IMR-90 (cell line): ENCODE data around the gene HSD17B11. TPM values are rescaled to one million over a fixed set of nuclear protein-coding genes. Genes with fewer than 3 reads are reported as not detected.
A peak's percentile ranks its signal among the peaks of the same experiment; 100 is the strongest.

Experiments used
- ATAC-seq: fragments of 200-7000 bp; cut with Tn5 transposase; 2 replicates; pipeline ENCODE4 v1.9.1; 2020; ENCODE audit warnings: low read depth, mild to moderate bottlenecking, moderate library complexity
- BruUV-seq: library from RNA; stranded (reverse); fragments of 400-500 nt; replicated peaks from 2 replicates; lab custom pipeline; 2021; lab: Mats Ljungman, UMichigan
- CTCF ChIA-PET: fragments of 300-600 bp; formaldehyde crosslinking; extraction: SDS; loops from one replicate; lab custom pipeline; 2021; ENCODE audit warnings: antibody characterized with exemption; lab: Yijun Ruan, JAX
- POLR2A ChIA-PET: fragments of 300-600 bp; sonication (Branson Sonifier 250); formaldehyde crosslinking; loops from one replicate; lab custom pipeline; 2022; ENCODE audit warnings: antibody characterized with exemption; ENCODE audit not compliant: unreplicated experiment; lab: Charles Lee
- DNase-seq: peaks from one replicate; pipeline ENCODE4 v3.0.0; 2013
- H2AFZ ChIP-seq: replicated peaks from 2 replicates; pipeline ENCODE3; 2013; ENCODE audit warnings: low read length, mild to moderate bottlenecking; ENCODE audit not compliant: poor library complexity
- H2AK5ac ChIP-seq: 2 replicates; pipeline ENCODE4 v1.6.1; 2013; ENCODE audit warnings: low read depth, low read length, inconsistent platforms
- H2AK9ac ChIP-seq: replicated peaks from 2 replicates; pipeline ENCODE3; 2013; ENCODE audit warnings: mild to moderate bottlenecking, low read depth, low read length, moderate library complexity; ENCODE audit not compliant: poor library complexity
- H2BK120ac ChIP-seq: 2 replicates; pipeline ENCODE4 v1.6.1; 2013; ENCODE audit warnings: low read depth, low read length, inconsistent platforms
- H2BK15ac ChIP-seq: 3 replicates; pipeline ENCODE4 v1.6.1; 2013; ENCODE audit warnings: low read depth, low read length, inconsistent platforms
- H2BK20ac ChIP-seq: 2 replicates; pipeline ENCODE4 v1.6.1; 2013; ENCODE audit warnings: low read depth, mild to moderate bottlenecking, inconsistent platforms, low read length, moderate library complexity
- H2BK5ac ChIP-seq: 2 replicates; pipeline ENCODE4 v1.6.1; 2013; ENCODE audit warnings: mild to moderate bottlenecking, low read depth, low read length, inconsistent platforms; ENCODE audit not compliant: poor library complexity, severe bottlenecking
- H3K14ac ChIP-seq: replicated peaks from 2 replicates; pipeline ENCODE4 v1.6.1; 2013; ENCODE audit warnings: low read depth, low read length, inconsistent platforms
- H3K18ac ChIP-seq: 2 replicates; pipeline ENCODE4 v1.6.1; 2013; ENCODE audit warnings: low read depth, low read length, control low read depth
- H3K23ac ChIP-seq: 2 replicates; pipeline ENCODE4 v1.6.1; 2013; ENCODE audit warnings: low read depth, low read length, inconsistent platforms
- H3K27ac ChIP-seq: 2 replicates; pipeline ENCODE4 v1.5.1; 2013; ENCODE audit warnings: mild to moderate bottlenecking, control low read depth, low read length; ENCODE audit not compliant: insufficient read depth
- H3K27me3 ChIP-seq: 2 replicates; pipeline ENCODE4 v1.6.1; 2013; ENCODE audit warnings: low read length; ENCODE audit not compliant: control insufficient read depth, insufficient read depth
- H3K36me3 ChIP-seq: 2 replicates; pipeline ENCODE4 v1.6.1; 2013; ENCODE audit warnings: low read length, mixed read lengths; ENCODE audit not compliant: control insufficient read depth, insufficient read depth
- H3K4ac ChIP-seq: 2 replicates; pipeline ENCODE4 v1.6.1; 2013; ENCODE audit warnings: low read depth, low read length, inconsistent platforms
- H3K4me1 ChIP-seq: 2 replicates; pipeline ENCODE4 v1.6.1; 2013; ENCODE audit warnings: low read length, mixed read lengths; ENCODE audit not compliant: control insufficient read depth, insufficient read depth
- H3K4me2 ChIP-seq: 2 replicates; pipeline ENCODE4 v1.6.1; 2013; ENCODE audit warnings: low read depth, mild to moderate bottlenecking, control low read depth, low read length, moderate library complexity
- H3K4me3 ChIP-seq: 2 replicates; pipeline ENCODE4 v1.5.1; 2013; ENCODE audit warnings: low read depth, mild to moderate bottlenecking, control low read depth, low read length, moderate library complexity; ENCODE audit not compliant: insufficient read depth
- H3K56ac ChIP-seq: 2 replicates; pipeline ENCODE4 v1.6.1; 2013; ENCODE audit warnings: low read length, inconsistent platforms; ENCODE audit not compliant: insufficient read depth; ENCODE audit errors: extremely low read depth
- H3K79me1 ChIP-seq, 2 experiments: 2 replicates each; pipeline ENCODE4 v1.6.1; 2013; ENCODE audit warnings: low read length in 2 of 2, inconsistent platforms in 1 of 2, low read depth in 1 of 2
- H3K9ac ChIP-seq: 2 replicates; pipeline ENCODE4 v1.6.1; 2013; ENCODE audit warnings: low read depth, low read length, control low read depth
- H3K9me1 ChIP-seq: 2 replicates; pipeline ENCODE4 v1.6.1; 2013; ENCODE audit warnings: low read length, inconsistent platforms; ENCODE audit not compliant: insufficient read depth
- H3K9me3 ChIP-seq: 2 replicates; pipeline ENCODE4 v1.6.1; 2013; ENCODE audit warnings: low read length; ENCODE audit not compliant: control insufficient read depth, insufficient read depth
- H4K20me1 ChIP-seq: 2 replicates; pipeline ENCODE4 v1.6.1; 2013; ENCODE audit warnings: low read length, inconsistent platforms; ENCODE audit not compliant: insufficient read depth
- H4K5ac ChIP-seq: 2 replicates; pipeline ENCODE4 v1.6.1; 2013; ENCODE audit warnings: mild to moderate bottlenecking, low read depth, low read length, control low read depth
- H4K8ac ChIP-seq, 2 experiments: 2 replicates each; pipeline ENCODE4 v1.6.1; 2013; ENCODE audit warnings: low read depth in 2 of 2, low read length in 2 of 2, control low read depth in 1 of 2, inconsistent platforms in 1 of 2
- H4K91ac ChIP-seq: 2 replicates; pipeline ENCODE4 v1.6.1; 2013; ENCODE audit warnings: low read depth, low read length, inconsistent platforms; ENCODE audit not compliant: insufficient read depth
- BHLHE40 ChIP-seq: fragments of 150-350 bp; IDR thresholded peaks from 2 replicates; pipeline ENCODE4 v1.6.1; 2016; ENCODE audit warnings: mild to moderate bottlenecking, low read depth, low read length
- CEBPB ChIP-seq: IDR thresholded peaks from 2 replicates; pipeline ENCODE4 v1.6.1; 2012; ENCODE audit warnings: low read depth, low read length, improper control_type of control experiment
- CHD1 ChIP-seq: IDR thresholded peaks from 2 replicates; pipeline ENCODE4 v1.6.1; 2012; ENCODE audit warnings: low read depth, low read length, improper control_type of control experiment
- MAZ ChIP-seq: IDR thresholded peaks from 2 replicates; pipeline ENCODE4 v1.6.1; 2012; ENCODE audit warnings: low read depth, mild to moderate bottlenecking, low read length, improper control_type of control experiment, moderate library complexity, borderline replicate concordance
- MXI1 ChIP-seq: IDR thresholded peaks from 2 replicates; pipeline ENCODE4 v1.6.1; 2012; ENCODE audit warnings: low read depth, mild to moderate bottlenecking, low read length, moderate library complexity, borderline replicate concordance
- NFE2L2 ChIP-seq: fragments of 150-350 bp; IDR thresholded peaks from 2 replicates; pipeline ENCODE4 v1.6.1; 2016; ENCODE audit warnings: low read depth, mild to moderate bottlenecking, low read length
- POLR2A ChIP-seq: IDR thresholded peaks from 2 replicates; pipeline ENCODE4 v1.6.1; 2012; ENCODE audit warnings: mild to moderate bottlenecking, low read depth, low read length
- RCOR1 ChIP-seq: IDR thresholded peaks from 2 replicates; pipeline ENCODE4 v1.6.1; 2012; ENCODE audit warnings: mild to moderate bottlenecking, low read length, improper control_type of control experiment; ENCODE audit not compliant: insufficient replicate concordance
- RFX5 ChIP-seq: IDR thresholded peaks from 2 replicates; pipeline ENCODE4 v1.8.0; 2012; ENCODE audit warnings: low read depth, mild to moderate bottlenecking, low read length, moderate library complexity
- SMC3 ChIP-seq: fragments of 150-350 bp; IDR thresholded peaks from 2 replicates; pipeline ENCODE4 v1.6.1; 2016; ENCODE audit warnings: low read depth, mild to moderate bottlenecking, antibody characterized with exemption, low read length, moderate library complexity
- WGBS, 2 experiments: methylation state at CpG; one replicate each; pipeline versions ENCODE4 v1.1.5 to v1.1.7; 2013; ENCODE audit warnings: missing lambda C conversion rate in 2 of 2; ENCODE audit not compliant: insufficient read length in 1 of 2; ENCODE audit errors: extremely low coverage in 2 of 2; 5-methylcytosine and 5-hydroxymethylcytosine counted together
- dilution Hi-C: fragments of 300-500 bp; cut with HindIII; formaldehyde crosslinking; loops from one replicate; pipeline ENCODE4 v1.14.3; 2018; ENCODE audit warnings: low sequenced_read_pairs; ENCODE audit not compliant: unreplicated experiment
- in situ Hi-C: fragments of 300-500 bp; cut with MboI; formaldehyde crosslinking; loops from 3 replicates; pipeline ENCODE4 v1.14.3; 2019; ENCODE audit warnings: low sequenced_read_pairs, inconsistent platforms, mixed read lengths
- intact Hi-C: fragments of 100-400 bp; cut with micrococcal nuclease; formaldehyde crosslinking; loops from 2 replicates; pipeline ENCODE4 v1.10.0; 2022
- polyA plus RNA-seq, 3 experiments: library from polyadenylated mRNA; depleted of rRNA; stranded (reverse); fragments of >200 nt; gene quantifications; 2 replicates each; pipeline ENCODE4 v1.2.3, GENCODE V29; 2012; ENCODE audit warnings: low replicate concordance in 1 of 3
- total RNA-seq: library from RNA; depleted of rRNA; stranded (reverse); fragments of >200 nt; gene quantifications from 2 replicates; pipeline ENCODE4 v1.2.3, GENCODE V29; 2012
- TF ChIP-seq, protein P1 (sequence below): fragments of 150-350 bp; IDR thresholded peaks from 2 replicates; pipeline ENCODE4 v1.6.1; 2017; ENCODE audit warnings: mild to moderate bottlenecking, antibody characterized with exemption, low read length, low read depth
- TF ChIP-seq, protein P2 (sequence below): conservative IDR thresholded peaks from 2 replicates; pipeline ENCODE4 v1.5.1; 2012; ENCODE audit warnings: mild to moderate bottlenecking, low read depth, low read length, improper control_type of control experiment
- TF ChIP-seq, protein P3 (sequence below): fragments of 150-350 bp; IDR thresholded peaks from 2 replicates; pipeline ENCODE4 v1.6.1; 2016; ENCODE audit warnings: low read depth, mild to moderate bottlenecking, low read length, moderate library complexity, borderline replicate concordance

HSD17B11 gene
- total and polyA plus RNA-seq, 2 of the 4 experiments (the other 2 are of a cell fraction), result 11.3 to 12.0 TPM

DNA sequence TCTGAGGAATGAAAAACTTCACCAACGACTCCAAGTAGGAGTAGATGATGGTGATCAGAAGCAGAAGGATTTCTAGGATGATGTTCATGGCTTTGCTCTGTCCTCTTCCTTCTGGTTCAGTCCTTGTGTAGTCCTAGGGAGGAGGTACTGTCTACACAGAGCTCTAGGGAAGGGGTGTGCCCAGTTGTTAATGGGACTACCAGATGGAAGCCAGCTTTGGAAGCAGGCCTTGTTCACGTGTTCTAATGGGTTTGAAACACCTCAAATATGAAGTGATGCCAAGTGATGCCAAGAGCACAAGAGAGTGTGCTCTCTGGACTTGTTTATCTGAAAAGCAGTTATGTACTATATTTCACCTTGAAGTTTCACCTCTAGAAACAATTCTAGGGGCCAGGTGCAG, 68.2 kb downstream of the HSD17B11 start, which contains the start of gene HSD17B13:
Gene HSD17B13, minus strand, starts transcription at position 129 of the 400 bp plus-strand sequence. Its CDS starts 41 bp downstream, at position 88.
- Histone ChIP-seq H4K20me1 (no peaks in the 10 kb centered on the region), H3K4me1 (no peaks in the 10 kb centered on the region; the same call in 1 of the 2 replicates), H3K9me3 (no peaks in the 10 kb centered on the region), H3K27me3 (no peaks in the 10 kb centered on the region), H3K27ac (no peak within 1 kb of the TSS), H2BK120ac (no peak within 1 kb of the TSS), H4K5ac (no peak within 1 kb of the TSS), H2AFZ (no peak within 1 kb of the TSS), H3K4ac (no peak within 1 kb of the TSS), H3K79me1 (no peaks in the 10 kb centered on the region), H3K56ac (no peak within 1 kb of the TSS), H2BK20ac (no peak within 1 kb of the TSS), H3K4me3 (no peak within 1 kb of the TSS), H3K18ac (no peak within 1 kb of the TSS), H3K23ac (no peak within 1 kb of the TSS), H2AK9ac (no peak within 1 kb of the TSS), H4K8ac (no peak within 1 kb of the TSS), H3K4me2 (peak within 1 kb of the TSS; percentile 13), H3K9ac (no peak within 1 kb of the TSS), H2BK15ac (no peak within 1 kb of the TSS), H3K36me3 (no peaks in the 10 kb centered on the region), H3K9me1 (no peaks in the 10 kb centered on the region), H2BK5ac (no peak within 1 kb of the TSS), H2AK5ac (no peak within 1 kb of the TSS), H4K91ac (no peak within 1 kb of the TSS), H3K14ac (no peak within 1 kb of the TSS)
- in situ Hi-C loops (no loop called here), intact Hi-C loops (no loop called here), dilution Hi-C loops (no loop called here)
- BruUV-seq, result no TSS peak
- no peak for TF ChIP-seq POLR2A
- no peak for TF ChIP-seq RFX5
- TF ChIP-seq, protein P1, sequence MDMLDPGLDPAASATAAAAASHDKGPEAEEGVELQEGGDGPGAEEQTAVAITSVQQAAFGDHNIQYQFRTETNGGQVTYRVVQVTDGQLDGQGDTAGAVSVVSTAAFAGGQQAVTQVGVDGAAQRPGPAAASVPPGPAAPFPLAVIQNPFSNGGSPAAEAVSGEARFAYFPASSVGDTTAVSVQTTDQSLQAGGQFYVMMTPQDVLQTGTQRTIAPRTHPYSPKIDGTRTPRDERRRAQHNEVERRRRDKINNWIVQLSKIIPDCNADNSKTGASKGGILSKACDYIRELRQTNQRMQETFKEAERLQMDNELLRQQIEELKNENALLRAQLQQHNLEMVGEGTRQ, result no peak
- no peak for TF ChIP-seq CHD1
- TF ChIP-seq SMC3, result no peak
- no peak for TF ChIP-seq RCOR1
- TF ChIP-seq MXI1, result no peak
- TF ChIP-seq NFE2L2, result no peak
- no peak for TF ChIP-seq CEBPB
- TF ChIP-seq BHLHE40, result no peak
- TF ChIP-seq, protein P2, sequence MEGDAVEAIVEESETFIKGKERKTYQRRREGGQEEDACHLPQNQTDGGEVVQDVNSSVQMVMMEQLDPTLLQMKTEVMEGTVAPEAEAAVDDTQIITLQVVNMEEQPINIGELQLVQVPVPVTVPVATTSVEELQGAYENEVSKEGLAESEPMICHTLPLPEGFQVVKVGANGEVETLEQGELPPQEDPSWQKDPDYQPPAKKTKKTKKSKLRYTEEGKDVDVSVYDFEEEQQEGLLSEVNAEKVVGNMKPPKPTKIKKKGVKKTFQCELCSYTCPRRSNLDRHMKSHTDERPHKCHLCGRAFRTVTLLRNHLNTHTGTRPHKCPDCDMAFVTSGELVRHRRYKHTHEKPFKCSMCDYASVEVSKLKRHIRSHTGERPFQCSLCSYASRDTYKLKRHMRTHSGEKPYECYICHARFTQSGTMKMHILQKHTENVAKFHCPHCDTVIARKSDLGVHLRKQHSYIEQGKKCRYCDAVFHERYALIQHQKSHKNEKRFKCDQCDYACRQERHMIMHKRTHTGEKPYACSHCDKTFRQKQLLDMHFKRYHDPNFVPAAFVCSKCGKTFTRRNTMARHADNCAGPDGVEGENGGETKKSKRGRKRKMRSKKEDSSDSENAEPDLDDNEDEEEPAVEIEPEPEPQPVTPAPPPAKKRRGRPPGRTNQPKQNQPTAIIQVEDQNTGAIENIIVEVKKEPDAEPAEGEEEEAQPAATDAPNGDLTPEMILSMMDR, result no peak
- TF ChIP-seq, protein P3, sequence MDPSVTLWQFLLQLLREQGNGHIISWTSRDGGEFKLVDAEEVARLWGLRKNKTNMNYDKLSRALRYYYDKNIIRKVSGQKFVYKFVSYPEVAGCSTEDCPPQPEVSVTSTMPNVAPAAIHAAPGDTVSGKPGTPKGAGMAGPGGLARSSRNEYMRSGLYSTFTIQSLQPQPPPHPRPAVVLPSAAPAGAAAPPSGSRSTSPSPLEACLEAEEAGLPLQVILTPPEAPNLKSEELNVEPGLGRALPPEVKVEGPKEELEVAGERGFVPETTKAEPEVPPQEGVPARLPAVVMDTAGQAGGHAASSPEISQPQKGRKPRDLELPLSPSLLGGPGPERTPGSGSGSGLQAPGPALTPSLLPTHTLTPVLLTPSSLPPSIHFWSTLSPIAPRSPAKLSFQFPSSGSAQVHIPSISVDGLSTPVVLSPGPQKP, result no peak
- TF ChIP-seq MAZ, result no peak
- WGBS, 2 experiments, result no CpG with 5 or more reads among the region's 2 CpGs
- ChIA-PET POLR2A (no interaction called here), CTCF (no interaction called here)
- DNase-seq, result no peak
- ATAC-seq, result no peak
